Naive thymus-derived CD4-positive, alpha-beta T cell (primary cell): ENCODE measurements around the gene LAPTM4A. TPM values are rescaled to one million over a fixed set of nuclear protein-coding genes. Genes with fewer than 3 reads are reported as not detected.
A peak's percentile ranks its signal among the peaks of the same experiment; 100 is the strongest.

Experiments used
- ATAC-seq: fragments of 150-1000 bp; cut with Tn5 transposase; 2 replicates; pipeline ENCODE4 v1.10.0; 2021; ENCODE audit warnings: mild to moderate bottlenecking, moderate library complexity
- CTCF ChIA-PET: fragments of 350-600 bp; sonication (Branson Sonifier 250); formaldehyde crosslinking; loops from one replicate; lab custom pipeline; 2021; ENCODE audit warnings: antibody characterized with exemption; lab: Charles Lee
- POLR2A ChIA-PET: fragments of 350-600 bp; sonication (Branson Sonifier 250); formaldehyde crosslinking; loops from one replicate; lab custom pipeline; 2021; ENCODE audit warnings: antibody characterized with exemption, inconsistent platforms; lab: Charles Lee
- DNase-seq, 9 donors: peaks; one replicate each; pipeline versions ENCODE4 v3.0.0 to v3.0.0-alpha.2; 2020 to 2022; ENCODE audit warnings: mixed read lengths in 1 of 9
- H3K27ac ChIP-seq: one replicate; pipeline ENCODE4 v1.7.0; 2013; ENCODE audit warnings: mild to moderate bottlenecking, low read depth, low read length, moderate library complexity
- H3K27me3 ChIP-seq, 2 donors: one replicate each; pipeline ENCODE4 v1.7.0; 2013; ENCODE audit warnings: low read length in 2 of 2, mild to moderate bottlenecking in 2 of 2, moderate library complexity in 2 of 2; ENCODE audit not compliant: control insufficient read depth in 2 of 2, insufficient read depth in 2 of 2
- H3K36me3 ChIP-seq, 3 experiments: 1 replicate in 2 of 3; 2 replicates in 1 of 3; pipeline ENCODE4 v1.7.0; 2013; ENCODE audit warnings: low read length in 3 of 3, mild to moderate bottlenecking in 3 of 3, moderate library complexity in 1 of 3; ENCODE audit not compliant: insufficient read depth in 3 of 3, control insufficient read depth in 2 of 3
- H3K4me1 ChIP-seq, 2 donors: one replicate each; pipeline ENCODE4 v1.7.0; 2013; ENCODE audit warnings: low read length in 2 of 2, mild to moderate bottlenecking in 2 of 2, moderate library complexity in 1 of 2; ENCODE audit not compliant: control insufficient read depth in 2 of 2, insufficient read depth in 2 of 2
- H3K4me3 ChIP-seq: 2 replicates; pipeline ENCODE4 v1.7.0; 2013; ENCODE audit warnings: mild to moderate bottlenecking, low read length
- H3K9me3 ChIP-seq, 3 experiments: 1 replicate in 2 of 3; 2 replicates in 1 of 3; pipeline ENCODE4 v1.7.0; 2013; ENCODE audit warnings: low read length in 3 of 3; ENCODE audit not compliant: control insufficient read depth in 2 of 3
- H3K27ac Mint-ChIP-seq, 9 donors: one replicate each; pipeline ENCODE4 v1.8.0; 2020 to 2022; ENCODE audit warnings: mixed read lengths in 9 of 9, mild to moderate bottlenecking in 8 of 9, moderate library complexity in 5 of 9, inconsistent platforms in 2 of 9
- H3K27me3 Mint-ChIP-seq, 5 donors: one replicate each; pipeline ENCODE4 v1.8.0; 2021 to 2022; ENCODE audit warnings: mixed read lengths in 5 of 5, mild to moderate bottlenecking in 1 of 5
- H3K36me3 Mint-ChIP-seq, 5 donors: one replicate each; pipeline ENCODE4 v1.8.0; 2020 to 2022; ENCODE audit warnings: mixed read lengths in 5 of 5, mild to moderate bottlenecking in 3 of 5, inconsistent platforms in 1 of 5
- H3K4me1 Mint-ChIP-seq, 7 donors: one replicate each; pipeline ENCODE4 v1.8.0; 2020 to 2022; ENCODE audit warnings: mixed read lengths in 7 of 7, mild to moderate bottlenecking in 3 of 7, inconsistent platforms in 1 of 7
- H3K4me3 Mint-ChIP-seq, 10 donors: one replicate each; pipeline ENCODE4 v1.8.0; 2020 to 2022; ENCODE audit warnings: mild to moderate bottlenecking in 10 of 10, mixed read lengths in 10 of 10, moderate library complexity in 6 of 10, inconsistent platforms in 2 of 10
- H3K9me3 Mint-ChIP-seq, 11 donors: one replicate each; pipeline ENCODE4 v1.8.0; 2020 to 2022; ENCODE audit warnings: mixed read lengths in 11 of 11, mild to moderate bottlenecking in 4 of 11, inconsistent platforms in 1 of 11, moderate library complexity in 1 of 11
- intact Hi-C, 2 donors: fragments of 100-400 bp; cut with micrococcal nuclease; formaldehyde crosslinking; loops; one replicate each; pipeline ENCODE4 v1.15.1; 2023
- polyA plus RNA-seq, 2 donors: library from polyadenylated mRNA; unstranded; fragments of 300-500 nt; fragmentation: Illumina TruSeq; gene quantifications; one replicate each; pipeline ENCODE4 v1.2.3, GENCODE V29; 2021
- total RNA-seq, 6 experiments: library from RNA in 5 of 6; stranded (reverse) in 5 of 6; gene quantifications; 1 replicate in 5 of 6; 2 replicates in 1 of 6; pipeline ENCODE4 v1.2.3 and lab custom pipeline; 2021 to 2026

Gene LAPTM4A
- total RNA-seq (10 to 100 TPM; 32.3 to 78.2 (median 48.7) TPM), polyA plus RNA-seq (100 to 1,000 TPM; 103 to 106 TPM), total RNA-seq (lab: John Stamatoyannopoulos, UW) (12.9 reads per million, percentile 41 among the genes with 10 or more reads in this experiment)

GRCh38 chr2:20051532-20052228, at the start of gene LAPTM4A:
LAPTM4A (minus strand) TSS chr2:20051628; CDS start chr2:20051520, 108 bp downstream.
- Histone ChIP-seq H3K36me3 (no peaks in the 10 kb centered on the region), H3K9me3 (no peaks in the 10 kb centered on the region), H3K4me3 (peak within 1 kb of the TSS; percentile 94), H3K27ac (peak within 1 kb of the TSS; percentile 93), H3K4me1 (peaks cover 16 to 20% of the 10 kb centered on the region in 2 donors), H3K27me3 (no peaks in the 10 kb centered on the region)
- DNase-seq (peak; percentile 93 to 99 (median 98)), ATAC-seq (peak; percentile 95)
- POLR2A ChIA-PET, result interaction anchor here (0.9 to 3.1 kb wide), 7 partner anchors 18 to 1491 kb away, joined by 3 to 11 read pairs (median 4); partner anchors contain the start of genes RDH14, RHOB, TTC32 and WDR35
- Mint-ChIP-seq H3K4me1 (peaks cover 25 to 34% (median 31%) of the 10 kb centered on the region in 7 donors), H3K4me3 (no peak within 1 kb of the TSS), H3K9me3 (no peaks in the 10 kb centered on the region), H3K27me3 (peaks cover 14 to 19% (median 17%) of the 10 kb centered on the region in 5 donors), H3K36me3 (no peaks in the 10 kb centered on the region), H3K27ac (no peak within 1 kb of the TSS)
- CTCF ChIA-PET, result no interaction called here
- intact Hi-C loops, result loop anchor here (1.0 to 5.0 kb wide), 16 partner anchors 36 to 1491 kb away; partner anchors contain the start of genes HS1BP3 (in 2 of the 2), LDAH (in 2 of the 2), PUM2 (in 2 of the 2) and RDH14 (in 2 of the 2)

- no peak overlapping the region for H3K4me3 Mint-ChIP-seq
- H3K27ac ChIP-seq, result no peak overlapping the region
- H3K4me1 ChIP-seq, result no peaks in the 10 kb centered on the region
- H3K27me3 ChIP-seq, result no peaks in the 10 kb centered on the region
- H3K36me3 ChIP-seq, result no peaks in the 10 kb centered on the region
- H3K9me3 Mint-ChIP-seq, result peaks cover 0 to 14% (median 7%) of the 10 kb centered on the region in 11 donors
- no peaks in the 10 kb centered on the region for H3K9me3 ChIP-seq
- ChIA-PET POLR2A (interaction anchor here (0.5 kb wide), 1 partner anchor 145 kb away, joined by 3 read pairs; no protein-coding TSS in a partner anchor), CTCF (interaction anchor here (0.7 to 1.3 kb wide), 4 partner anchors 9 to 145 kb away, joined by 3 to 5 read pairs (median 4); no protein-coding TSS in a partner anchor)
- ATAC-seq, result no peak
- no peak overlapping the region for H3K4me3 ChIP-seq
- H3K27me3 Mint-ChIP-seq, result peaks cover 3 to 29% (median 16%) of the 10 kb centered on the region in 5 donors
- H3K27ac Mint-ChIP-seq, result no peak overlapping the region
- H3K4me1 Mint-ChIP-seq, result peaks cover 0 to 7% (median 0%) of the 10 kb centered on the region in 7 donors
- intact Hi-C loops, result no loop called here
- peaks cover 0 to 4% (median 0%) of the 10 kb centered on the region in 5 donors for H3K36me3 Mint-ChIP-seq
- DNase-seq, result no peak
Measured at GRCh38 chr2:20100711-20101110, 49.3 kb upstream of the LAPTM4A start.

- Mint-ChIP-seq H3K4me1 (peaks cover 0 to 5% (median 0%) of the 10 kb centered on the region in 7 donors), H3K27ac (no peak overlapping the region), H3K27me3 (peaks cover 8 to 23% (median 12%) of the 10 kb centered on the region in 5 donors), H3K9me3 (peaks cover 0 to 14% (median 7%) of the 10 kb centered on the region in 11 donors), H3K36me3 (peaks cover 0 to 4% (median 0%) of the 10 kb centered on the region in 5 donors), H3K4me3 (no peak overlapping the region)
- H3K27ac ChIP-seq, result no peak overlapping the region
- no peaks in the 10 kb centered on the region for H3K27me3 ChIP-seq
- DNase-seq, result no peak
- intact Hi-C loops, result loop anchor here (5.0 kb wide), 2 partner anchors 232 to 752 kb away; no protein-coding TSS in a partner anchor
- no peaks in the 10 kb centered on the region for H3K4me1 ChIP-seq
- no peak overlapping the region for H3K4me3 ChIP-seq
- ATAC-seq, result no peak
- no peaks in the 10 kb centered on the region for H3K9me3 ChIP-seq
- ChIA-PET POLR2A (interaction anchor here (0.7 kb wide), 1 partner anchor 252 kb away, joined by 4 read pairs; no protein-coding TSS in a partner anchor), CTCF (interaction anchor here (0.7 to 1.3 kb wide), 3 partner anchors 84 to 138 kb away, joined by 3 to 4 read pairs (median 4); no protein-coding TSS in a partner anchor)
- no peaks in the 10 kb centered on the region for H3K36me3 ChIP-seq
Measured at GRCh38 chr2:20099780-20100179, 48.4 kb upstream of the LAPTM4A start.

GRCh38 chr2:20097889-20098714, 46.7 kb upstream of the LAPTM4A start:
- no peak overlapping the region for H3K4me3 ChIP-seq
- Mint-ChIP-seq H3K27ac (no peak overlapping the region), H3K9me3 (peaks cover 0 to 14% (median 7%) of the 10 kb centered on the region in 11 donors), H3K36me3 (peaks cover 0 to 4% (median 0%) of the 10 kb centered on the region in 5 donors), H3K4me3 (no peak overlapping the region), H3K27me3 (peaks cover 12 to 21% (median 13%) of the 10 kb centered on the region in 5 donors), H3K4me1 (peaks cover 0 to 4% (median 0%) of the 10 kb centered on the region in 7 donors)
- ATAC-seq (peak; percentile 94), DNase-seq (peak; percentile 58 to 73 (median 67))
- no peaks in the 10 kb centered on the region for H3K4me1 ChIP-seq
- CTCF ChIA-PET, result interaction anchor here (1.3 to 1.5 kb wide), 2 partner anchors 8 to 82 kb away, joined by 4 read pairs; no protein-coding TSS in a partner anchor
- H3K27ac ChIP-seq, result no peak overlapping the region
- no peaks in the 10 kb centered on the region for H3K9me3 ChIP-seq
- intact Hi-C loops, result loop anchor here (1.0 to 5.0 kb wide), 6 partner anchors 47 to 1711 kb away; partner anchors contain the start of gene LAPTM4A (in 2 of the 2)
- H3K36me3 ChIP-seq, result no peaks in the 10 kb centered on the region
- POLR2A ChIA-PET, result no interaction called here
- no peaks in the 10 kb centered on the region for H3K27me3 ChIP-seq

GRCh38 chr2:20095469-20095868, 44.0 kb upstream of the LAPTM4A start:
- no peaks in the 10 kb centered on the region for H3K27me3 ChIP-seq
- no peak overlapping the region for H3K4me3 Mint-ChIP-seq
- no peaks in the 10 kb centered on the region for H3K36me3 ChIP-seq
- ChIA-PET POLR2A (no interaction called here), CTCF (interaction anchor here (0.7 to 1.7 kb wide), 4 partner anchors 80 to 139 kb away, joined by 4 to 11 read pairs (median 5); no protein-coding TSS in a partner anchor)
- no peak overlapping the region for H3K27ac ChIP-seq
- no peaks in the 10 kb centered on the region for H3K4me1 ChIP-seq
- H3K9me3 Mint-ChIP-seq, result no peaks in the 10 kb centered on the region
- H3K4me3 ChIP-seq, result no peak overlapping the region
- no peaks in the 10 kb centered on the region for H3K9me3 ChIP-seq
- H3K27me3 Mint-ChIP-seq, result peaks cover 0 to 25% (median 14%) of the 10 kb centered on the region in 5 donors
- intact Hi-C loops, result loop anchor here (5.0 kb wide), 2 partner anchors 228 to 748 kb away; no protein-coding TSS in a partner anchor
- peaks cover 0 to 4% (median 0%) of the 10 kb centered on the region in 7 donors for H3K4me1 Mint-ChIP-seq
- no peak for ATAC-seq
- H3K27ac Mint-ChIP-seq, result no peak overlapping the region
- DNase-seq, result no peak
- H3K36me3 Mint-ChIP-seq, result no peaks in the 10 kb centered on the region
